Calu3 (cell line): ENCODE results near the gene WDR37. TPM values are rescaled to one million over a fixed set of nuclear protein-coding genes. Genes with fewer than 3 reads are reported as not detected.

Experiments used
- BruUV-seq: library from RNA; stranded (reverse); fragments of 400-500 nt; replicated peaks from 2 replicates; lab custom pipeline; 2021; lab: Mats Ljungman, UMichigan
- CTCF ChIA-PET: fragments of 300-600 bp; sonication (Branson Sonifier 250); formaldehyde crosslinking; loops from one replicate; lab custom pipeline; 2022; ENCODE audit warnings: antibody characterized with exemption; lab: Charles Lee
- DNase-seq: peaks from one replicate; pipeline ENCODE4 v3.0.0; 2022
- H3K27ac Mint-ChIP-seq: one replicate; pipeline ENCODE4 v1.8.0; 2022; ENCODE audit warnings: mixed read lengths; ENCODE audit not compliant: unreplicated experiment
- H3K27me3 Mint-ChIP-seq: one replicate; pipeline ENCODE4 v1.8.0; 2022; ENCODE audit warnings: mixed read lengths; ENCODE audit not compliant: unreplicated experiment
- H3K36me3 Mint-ChIP-seq: one replicate; pipeline ENCODE4 v1.8.0; 2022; ENCODE audit warnings: mild to moderate bottlenecking, moderate library complexity, mixed read lengths; ENCODE audit not compliant: insufficient read depth, unreplicated experiment
- H3K4me1 Mint-ChIP-seq: one replicate; pipeline ENCODE4 v1.8.0; 2022; ENCODE audit warnings: mild to moderate bottlenecking, low read depth, mixed read lengths; ENCODE audit not compliant: unreplicated experiment
- H3K4me3 Mint-ChIP-seq: one replicate; pipeline ENCODE4 v1.8.0; 2022; ENCODE audit warnings: mild to moderate bottlenecking, low read depth, moderate library complexity, mixed read lengths; ENCODE audit not compliant: unreplicated experiment
- H3K9me3 Mint-ChIP-seq: one replicate; pipeline ENCODE4 v1.8.0; 2022; ENCODE audit warnings: low read depth, mixed read lengths; ENCODE audit not compliant: unreplicated experiment
- CTCF ChIP-seq: fragments of 200-600 bp; IDR thresholded peaks from one replicate; pipeline ENCODE4 v1.8.0; 2022; ENCODE audit warnings: antibody characterized with exemption; ENCODE audit not compliant: unreplicated experiment
- intact Hi-C: fragments of 100-400 bp; cut with micrococcal nuclease; formaldehyde crosslinking; loops from one replicate; pipeline ENCODE4 v1.10.0; 2022; ENCODE audit not compliant: unreplicated experiment
- total RNA-seq: library from RNA; stranded (reverse); gene quantifications from 2 replicates; pipeline ENCODE4 v1.2.3, GENCODE V29; 2022

Gene WDR37
- total RNA-seq, 1 experiment from 2014 or later, result 17.8 TPM

GRCh38 chr10:1102831-1103230, 46.6 kb downstream of the WDR37 start:
- BruUV-seq, result no TSS peak
- TF ChIP-seq CTCF, result no peak
- Mint-ChIP-seq H3K36me3 (peaks cover 12% of the 10 kb centered on the region), H3K4me3 (no peak overlapping the region), H3K27ac (no peak overlapping the region), H3K4me1 (no peaks in the 10 kb centered on the region), H3K27me3 (no peaks in the 10 kb centered on the region), H3K9me3 (no peaks in the 10 kb centered on the region)
- no peak for DNase-seq
- intact Hi-C loops, result no loop called here
- CTCF ChIA-PET, result no interaction called here

GRCh38 chr10:1103551-1103950, 47.4 kb downstream of the WDR37 start:
- H3K4me3 Mint-ChIP-seq, result no peak overlapping the region
- H3K27ac Mint-ChIP-seq, result no peak overlapping the region
- DNase-seq, result no peak
- TF ChIP-seq CTCF, result no peak
- CTCF ChIA-PET, result no interaction called here
- no peaks in the 10 kb centered on the region for H3K27me3 Mint-ChIP-seq
- H3K4me1 Mint-ChIP-seq, result no peaks in the 10 kb centered on the region
- BruUV-seq, result no TSS peak
- no peaks in the 10 kb centered on the region for H3K9me3 Mint-ChIP-seq
- intact Hi-C loops, result no loop called here
- peaks cover 12% of the 10 kb centered on the region for H3K36me3 Mint-ChIP-seq

GRCh38 chr10:1104971-1105370, 48.8 kb downstream of the WDR37 start:
- H3K4me3 Mint-ChIP-seq, result no peak overlapping the region
- TF ChIP-seq CTCF, result no peak
- no peak for DNase-seq
- H3K27ac Mint-ChIP-seq, result no peak overlapping the region
- peaks cover 3% of the 10 kb centered on the region for H3K4me1 Mint-ChIP-seq
- H3K36me3 Mint-ChIP-seq, result peaks cover 15% of the 10 kb centered on the region
- no peaks in the 10 kb centered on the region for H3K9me3 Mint-ChIP-seq
- CTCF ChIA-PET, result no interaction called here
- no TSS peak for BruUV-seq
- H3K27me3 Mint-ChIP-seq, result no peaks in the 10 kb centered on the region
- intact Hi-C loops, result no loop called here

GRCh38 chr10:1107004-1107403, 50.8 kb downstream of the WDR37 start:
- Mint-ChIP-seq H3K27me3 (no peaks in the 10 kb centered on the region), H3K4me1 (peaks cover 14% of the 10 kb centered on the region), H3K4me3 (no peak overlapping the region), H3K36me3 (peaks cover 14% of the 10 kb centered on the region), H3K27ac (no peak overlapping the region), H3K9me3 (no peaks in the 10 kb centered on the region)
- CTCF ChIA-PET, result no interaction called here
- no peak for TF ChIP-seq CTCF
- no peak for DNase-seq
- BruUV-seq, result no TSS peak
- intact Hi-C loops, result no loop called here
